HG02885 (cell line): ENCODE data around the gene TUG1.

Source experiments
- ATAC-seq: cut with Tn5 transposase; IDR thresholded peaks from one replicate; pipeline ENCODE4 v1.9.1; 2021; ENCODE audit warnings: mild to moderate bottlenecking; ENCODE audit not compliant: unreplicated experiment, poor library complexity

TUG1 gene

GRCh38 chr22:30996462-30996861, 27.4 kb downstream of the TUG1 start:
- ATAC-seq = no peak

- no peak for ATAC-seq
Observed at GRCh38 chr22:30998329-30998728, 29.3 kb downstream of the TUG1 start.

GRCh38 chr22:31001124-31001770, 32.2 kb downstream of the TUG1 start:
- no peak for ATAC-seq

GRCh38 chr22:31005535-31005934, 36.5 kb downstream of the TUG1 start:
- no peak for ATAC-seq

- ATAC-seq = no peak
Observed at GRCh38 chr22:31019191-31019930, 50.3 kb downstream of the TUG1 start.

GRCh38 chr22:31020334-31020733, 51.3 kb downstream of the TUG1 start:
- no peak for ATAC-seq

- ATAC-seq = no peak
Observed at GRCh38 chr22:31022516-31022915, 53.5 kb downstream of the TUG1 start.
